GM12801 (cell line): ENCODE measurements around the gene DDC.

ENCODE experiments used
- TF ChIP-seq, protein P1 (sequence below): IDR thresholded peaks from one replicate; pipeline ENCODE4 v1.5.1; 2011; ENCODE audit warnings: control low read depth; ENCODE audit not compliant: insufficient read length; ENCODE audit errors: extremely low read depth

Gene DDC, protein sequence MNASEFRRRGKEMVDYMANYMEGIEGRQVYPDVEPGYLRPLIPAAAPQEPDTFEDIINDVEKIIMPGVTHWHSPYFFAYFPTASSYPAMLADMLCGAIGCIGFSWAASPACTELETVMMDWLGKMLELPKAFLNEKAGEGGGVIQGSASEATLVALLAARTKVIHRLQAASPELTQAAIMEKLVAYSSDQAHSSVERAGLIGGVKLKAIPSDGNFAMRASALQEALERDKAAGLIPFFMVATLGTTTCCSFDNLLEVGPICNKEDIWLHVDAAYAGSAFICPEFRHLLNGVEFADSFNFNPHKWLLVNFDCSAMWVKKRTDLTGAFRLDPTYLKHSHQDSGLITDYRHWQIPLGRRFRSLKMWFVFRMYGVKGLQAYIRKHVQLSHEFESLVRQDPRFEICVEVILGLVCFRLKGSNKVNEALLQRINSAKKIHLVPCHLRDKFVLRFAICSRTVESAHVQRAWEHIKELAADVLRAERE

DNA sequence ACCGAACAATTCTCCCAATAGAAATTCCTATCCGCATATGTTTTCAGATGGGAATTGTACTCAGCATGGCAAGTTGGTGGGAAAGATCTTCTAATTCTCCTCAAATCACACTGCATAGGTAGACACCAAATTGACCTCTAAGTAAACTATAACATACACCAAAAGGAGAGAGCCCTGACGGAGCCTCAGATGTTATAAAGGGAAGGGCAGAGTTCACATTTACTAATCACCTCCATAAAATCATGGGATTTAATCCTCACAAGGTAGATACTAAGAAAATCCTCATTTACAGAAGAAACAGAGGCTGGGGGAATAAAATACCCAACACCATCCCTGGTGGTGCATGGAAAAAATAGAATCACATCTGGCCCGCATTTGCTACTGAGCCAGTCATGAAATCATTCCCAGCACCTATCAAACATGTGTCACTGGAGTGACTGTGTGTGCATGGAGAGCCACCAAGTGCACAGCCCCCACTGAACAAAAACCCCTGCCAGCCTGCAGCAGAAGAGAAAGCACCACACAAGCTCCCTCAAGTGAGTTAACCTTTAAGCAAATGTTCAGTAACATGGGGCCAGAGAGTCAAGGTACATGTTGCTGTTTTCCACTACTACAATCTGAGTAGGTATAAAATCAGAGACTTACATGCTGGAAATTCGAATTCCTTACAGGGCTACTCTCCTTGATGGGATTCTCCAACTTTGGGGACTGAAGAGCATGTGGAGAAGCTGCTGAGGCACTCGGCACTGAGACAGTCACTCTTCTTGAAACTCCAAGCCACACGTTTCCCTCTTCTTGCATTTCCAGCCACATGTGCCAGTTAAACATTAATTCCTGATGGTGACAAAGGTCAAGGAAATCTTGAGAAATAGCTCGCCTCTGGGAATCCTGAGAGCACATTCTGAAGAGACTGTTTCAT lies at the start of gene DDC:
Gene DDC, minus strand, starts transcription at position 766 of the 919 bp plus-strand sequence. CDS start 21,320 bp downstream, outside the sequence.
- TF ChIP-seq, protein P1, sequence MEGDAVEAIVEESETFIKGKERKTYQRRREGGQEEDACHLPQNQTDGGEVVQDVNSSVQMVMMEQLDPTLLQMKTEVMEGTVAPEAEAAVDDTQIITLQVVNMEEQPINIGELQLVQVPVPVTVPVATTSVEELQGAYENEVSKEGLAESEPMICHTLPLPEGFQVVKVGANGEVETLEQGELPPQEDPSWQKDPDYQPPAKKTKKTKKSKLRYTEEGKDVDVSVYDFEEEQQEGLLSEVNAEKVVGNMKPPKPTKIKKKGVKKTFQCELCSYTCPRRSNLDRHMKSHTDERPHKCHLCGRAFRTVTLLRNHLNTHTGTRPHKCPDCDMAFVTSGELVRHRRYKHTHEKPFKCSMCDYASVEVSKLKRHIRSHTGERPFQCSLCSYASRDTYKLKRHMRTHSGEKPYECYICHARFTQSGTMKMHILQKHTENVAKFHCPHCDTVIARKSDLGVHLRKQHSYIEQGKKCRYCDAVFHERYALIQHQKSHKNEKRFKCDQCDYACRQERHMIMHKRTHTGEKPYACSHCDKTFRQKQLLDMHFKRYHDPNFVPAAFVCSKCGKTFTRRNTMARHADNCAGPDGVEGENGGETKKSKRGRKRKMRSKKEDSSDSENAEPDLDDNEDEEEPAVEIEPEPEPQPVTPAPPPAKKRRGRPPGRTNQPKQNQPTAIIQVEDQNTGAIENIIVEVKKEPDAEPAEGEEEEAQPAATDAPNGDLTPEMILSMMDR = no peak

DNA sequence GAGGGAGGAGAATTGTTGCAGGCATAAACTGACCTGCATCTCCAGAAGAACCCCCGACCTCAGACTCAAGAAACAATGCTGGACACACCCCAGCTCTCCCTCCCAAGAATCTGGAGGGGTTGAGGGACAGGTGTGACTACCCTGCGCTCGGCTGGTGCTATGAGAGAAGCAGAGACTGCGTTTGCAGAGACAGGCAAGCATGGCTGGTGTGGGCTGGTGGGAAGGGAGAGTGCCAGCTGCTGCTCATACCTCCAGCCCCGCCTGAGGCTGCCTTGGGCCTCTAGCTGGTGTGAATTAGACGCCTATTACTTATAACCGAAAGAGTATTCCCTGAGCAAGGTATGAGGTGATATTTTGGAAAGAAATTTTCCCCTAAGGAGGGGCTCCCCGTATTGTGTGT lies 48.3 kb upstream of the DDC start:
- TF ChIP-seq, protein P1 = no peak

DNA sequence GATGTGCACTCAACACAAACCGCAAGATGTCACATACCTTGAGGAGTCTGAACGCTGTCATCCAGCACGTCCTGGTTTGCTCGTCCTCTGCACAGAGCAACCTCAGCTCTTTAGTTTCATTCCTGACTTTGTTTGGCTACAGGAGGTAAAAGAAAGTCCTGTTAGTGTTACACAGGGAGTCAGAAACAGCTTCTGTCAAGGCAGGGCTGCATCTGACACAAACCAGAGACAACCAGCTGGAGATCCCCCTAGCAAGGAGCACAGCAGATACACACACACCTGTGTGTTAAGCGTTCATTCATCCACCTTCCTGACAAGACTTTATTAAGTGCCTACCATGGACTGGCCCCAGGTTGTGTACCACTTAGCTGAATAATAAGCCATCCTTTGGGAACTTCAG lies 47.5 kb upstream of the DDC start:
- TF ChIP-seq, protein P1 = no peak

DNA sequence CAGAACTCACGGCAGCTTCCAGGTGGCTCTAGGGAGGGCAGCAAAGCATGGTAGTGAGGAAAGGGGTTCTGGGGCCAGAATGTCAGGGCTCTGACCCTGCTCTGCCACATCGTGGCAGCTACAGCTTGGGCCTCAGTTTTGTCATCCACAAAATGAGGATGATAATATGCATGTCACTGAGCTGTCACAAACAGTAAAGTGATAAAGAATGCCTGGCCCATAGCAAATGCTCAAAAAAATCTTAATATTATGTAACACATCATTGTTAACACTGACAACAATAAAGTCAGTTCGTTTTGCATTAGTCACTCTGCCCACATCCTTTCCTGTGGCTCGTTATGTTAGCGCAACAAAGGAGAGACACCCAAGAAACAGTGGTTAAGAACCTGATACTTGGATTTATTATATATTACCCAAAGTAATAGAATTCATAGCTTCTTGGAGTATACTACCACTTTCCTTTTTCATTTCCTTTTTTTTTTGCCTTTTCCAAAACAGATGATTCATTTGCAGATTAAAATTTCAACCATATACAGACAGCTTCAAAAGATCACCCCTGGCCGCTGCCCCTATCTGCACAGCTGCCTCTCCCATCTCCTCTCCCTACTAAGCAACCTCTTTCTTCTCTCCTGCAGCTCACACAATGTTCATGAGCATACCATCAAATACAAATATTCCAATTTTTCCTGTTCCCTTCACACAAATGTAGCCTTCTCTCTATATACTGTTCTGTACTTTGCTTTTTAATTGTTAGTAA lies 45.5 kb upstream of the DDC start:
- TF ChIP-seq, protein P1 = no peak

DNA sequence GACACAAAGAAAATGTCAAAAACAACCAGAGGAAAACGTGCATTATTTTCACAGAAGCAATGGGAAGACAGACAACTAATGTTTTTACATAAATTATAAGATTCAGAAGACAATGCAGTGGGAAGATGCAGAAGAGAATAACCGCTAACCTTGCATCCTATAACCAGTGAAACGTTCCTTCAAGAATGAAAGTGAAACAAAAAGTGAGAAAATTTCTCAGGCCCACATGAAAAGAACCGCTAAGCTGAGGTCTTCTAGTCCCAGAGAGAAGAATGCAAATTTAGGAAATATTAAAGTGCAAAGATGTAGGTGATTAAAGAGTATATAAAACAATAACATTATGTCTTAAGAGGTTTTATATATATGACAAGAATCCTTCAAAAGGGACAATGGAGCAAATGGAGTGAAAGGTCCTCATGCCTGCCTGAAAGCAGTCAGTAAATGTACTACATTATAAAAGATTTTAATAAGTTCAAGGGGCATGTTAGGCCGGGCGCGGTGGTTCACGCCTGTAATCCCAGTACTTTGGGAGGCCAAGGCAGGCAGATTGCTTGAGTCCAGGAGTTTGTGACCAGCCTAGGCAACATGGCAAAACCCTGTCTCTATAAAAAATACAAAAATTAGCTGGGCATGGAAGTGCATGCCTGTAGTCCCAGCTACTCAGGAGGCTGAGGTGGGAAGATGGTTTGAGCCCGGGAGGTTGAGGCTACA lies 43.1 kb upstream of the DDC start:
- TF ChIP-seq, protein P1 = no peak

DNA sequence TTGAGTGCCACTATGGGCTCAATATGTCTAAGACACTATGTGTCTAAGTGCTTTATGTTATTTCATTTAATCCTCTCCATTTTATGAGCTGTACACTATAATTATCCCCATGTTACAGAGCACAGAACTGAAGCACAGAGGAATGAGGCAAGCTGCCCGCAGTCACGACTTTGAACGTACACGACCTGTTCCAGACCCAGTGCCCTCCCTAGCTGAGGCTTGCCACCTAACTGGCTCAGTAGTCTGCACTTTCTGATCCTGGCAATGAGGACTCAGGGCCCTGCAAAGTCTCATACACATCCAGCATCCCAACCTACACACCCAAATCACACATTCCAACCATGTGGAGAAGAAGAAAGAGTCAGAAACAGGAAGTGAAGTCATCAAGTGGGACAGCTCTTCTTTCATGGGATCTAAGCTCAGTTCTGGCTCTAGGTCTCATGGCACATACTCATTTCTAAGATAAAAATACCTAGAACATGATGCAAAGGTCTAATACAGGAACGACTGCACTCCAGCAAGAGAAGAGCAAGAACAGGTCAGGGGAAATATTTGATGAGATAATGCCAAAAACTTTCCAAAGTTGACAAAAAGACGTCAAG lies 42.4 kb upstream of the DDC start:
- TF ChIP-seq, protein P1 = no peak
